Dedifferentiated amniotic fluid mesenchymal stem cell (primary cell): ENCODE results near the gene USP46.
A peak's percentile ranks its signal among the peaks of the same experiment; 100 is the strongest.

ENCODE experiments used
- DNase-seq: peaks from one replicate; pipeline ENCODE4 v3.0.0-alpha.2; 2016; ENCODE audit errors: extremely low spot score

Gene USP46, protein sequence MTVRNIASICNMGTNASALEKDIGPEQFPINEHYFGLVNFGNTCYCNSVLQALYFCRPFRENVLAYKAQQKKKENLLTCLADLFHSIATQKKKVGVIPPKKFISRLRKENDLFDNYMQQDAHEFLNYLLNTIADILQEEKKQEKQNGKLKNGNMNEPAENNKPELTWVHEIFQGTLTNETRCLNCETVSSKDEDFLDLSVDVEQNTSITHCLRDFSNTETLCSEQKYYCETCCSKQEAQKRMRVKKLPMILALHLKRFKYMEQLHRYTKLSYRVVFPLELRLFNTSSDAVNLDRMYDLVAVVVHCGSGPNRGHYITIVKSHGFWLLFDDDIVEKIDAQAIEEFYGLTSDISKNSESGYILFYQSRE

DNA sequence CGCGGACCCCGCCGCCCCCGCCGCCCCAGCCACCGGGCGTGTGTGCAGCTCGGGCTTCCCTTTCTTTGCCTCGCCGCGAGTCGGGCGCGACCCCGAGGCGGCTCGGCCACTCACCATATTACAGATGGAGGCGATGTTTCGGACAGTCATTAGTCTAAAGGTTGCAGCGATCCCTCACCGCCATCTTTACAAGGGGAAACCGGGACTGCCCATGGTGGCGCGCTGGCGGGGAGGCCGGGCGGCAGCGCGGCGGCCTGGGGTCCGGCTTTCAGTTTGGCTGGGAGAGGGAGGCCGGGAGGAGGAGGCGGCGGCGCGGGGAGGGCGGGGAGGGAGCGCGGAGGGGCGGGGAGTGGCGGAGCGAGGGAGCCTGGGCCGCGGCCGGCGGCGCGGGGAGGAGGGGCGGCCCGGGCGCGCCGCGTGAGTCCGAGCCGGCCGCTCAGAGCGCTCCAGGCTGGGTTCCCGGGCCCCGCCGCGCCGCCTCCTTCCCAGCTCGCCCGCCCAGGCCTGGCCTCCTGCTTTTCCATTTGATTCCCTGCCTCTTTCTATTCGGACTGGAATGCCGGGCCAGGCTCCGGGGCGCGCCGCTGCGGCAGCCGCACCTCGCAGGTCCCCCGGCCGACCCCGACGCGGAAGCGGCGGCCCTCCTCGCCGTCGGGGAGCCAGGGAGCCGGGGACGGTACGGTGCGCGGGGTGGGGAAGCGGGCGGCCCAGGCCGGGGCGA is at the start of gene USP46:
Gene USP46, minus strand, starts transcription at position 301 of the 721 bp plus-strand sequence. Its CDS starts 151 bp downstream, at position 150.
- DNase-seq = peak; percentile 67

DNA sequence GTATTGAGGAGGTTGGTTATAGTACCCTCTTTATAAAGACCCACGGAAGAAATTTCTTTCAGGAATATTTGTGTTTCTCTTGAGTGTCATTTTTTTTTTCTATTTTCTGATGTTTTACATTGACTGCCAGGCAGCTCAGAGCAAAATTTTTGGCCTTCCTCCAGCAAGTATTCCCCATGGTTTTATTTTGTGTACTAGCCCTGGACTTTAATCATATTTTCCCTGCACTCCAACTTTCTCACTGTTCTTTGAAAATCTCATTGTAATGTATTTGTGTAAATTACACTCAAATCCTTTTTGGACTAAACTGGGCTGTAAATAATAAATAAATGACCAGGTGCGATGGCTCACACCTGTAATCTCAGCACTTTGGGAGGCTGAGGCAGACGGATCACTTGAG is 45.6 kb upstream of the USP46 start:
- DNase-seq = no peak

DNA sequence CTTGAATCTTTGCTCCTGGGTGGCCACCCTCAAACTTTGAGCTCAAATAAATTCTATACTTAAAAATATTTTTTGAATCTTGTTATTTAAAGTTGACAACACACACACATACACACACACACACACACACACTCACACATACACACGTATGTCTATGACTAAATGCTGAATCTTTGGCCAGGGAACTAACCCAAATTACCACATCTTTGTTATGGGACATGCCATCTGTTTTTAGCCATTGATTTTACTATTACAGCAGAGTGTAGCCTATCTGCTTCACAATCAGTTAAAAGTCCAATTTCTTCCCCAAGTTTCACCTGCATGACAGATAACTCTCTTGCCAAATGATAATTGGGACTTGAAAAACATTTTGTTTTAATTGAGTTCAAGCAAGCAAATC is 45.0 kb upstream of the USP46 start:
- no peak for DNase-seq

DNA sequence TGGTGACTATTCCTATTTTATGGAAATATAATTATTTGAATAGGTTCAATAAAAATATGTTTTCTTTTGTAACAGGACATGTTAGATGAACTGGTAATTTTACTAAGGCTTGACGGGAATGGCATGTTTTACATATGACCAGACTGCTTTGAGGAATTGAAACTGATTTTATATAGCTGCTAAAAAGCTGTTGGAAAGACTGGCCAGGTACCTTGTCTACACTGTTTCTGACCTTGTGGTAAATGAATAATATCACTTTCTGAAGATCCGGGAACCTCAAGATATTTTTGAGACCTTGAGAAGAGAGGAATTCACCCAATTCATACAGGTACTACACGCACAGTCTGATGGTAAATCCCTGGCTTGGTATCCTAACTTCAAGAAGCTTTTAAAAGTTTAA is 42.1 kb upstream of the USP46 start:
- DNase-seq = no peak

DNA sequence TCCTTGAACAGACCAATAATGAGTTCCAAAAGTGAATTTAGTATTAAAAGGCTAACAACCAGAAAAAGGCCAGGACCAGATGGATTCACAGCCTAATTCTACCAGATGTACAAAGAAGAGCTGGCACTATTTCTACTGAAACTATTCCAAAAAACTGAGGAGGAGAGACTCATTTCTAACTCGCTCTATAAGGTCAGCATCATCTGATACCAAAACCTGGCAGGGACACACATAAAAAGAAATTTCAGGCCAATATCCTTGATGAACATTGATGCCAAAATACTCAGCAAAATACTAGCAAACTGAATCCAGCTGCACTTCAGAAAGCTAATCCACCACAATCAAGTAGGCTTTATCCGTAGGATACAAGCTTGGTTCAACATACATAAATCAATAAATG is 35.8 kb upstream of the USP46 start:
- no peak for DNase-seq

DNA sequence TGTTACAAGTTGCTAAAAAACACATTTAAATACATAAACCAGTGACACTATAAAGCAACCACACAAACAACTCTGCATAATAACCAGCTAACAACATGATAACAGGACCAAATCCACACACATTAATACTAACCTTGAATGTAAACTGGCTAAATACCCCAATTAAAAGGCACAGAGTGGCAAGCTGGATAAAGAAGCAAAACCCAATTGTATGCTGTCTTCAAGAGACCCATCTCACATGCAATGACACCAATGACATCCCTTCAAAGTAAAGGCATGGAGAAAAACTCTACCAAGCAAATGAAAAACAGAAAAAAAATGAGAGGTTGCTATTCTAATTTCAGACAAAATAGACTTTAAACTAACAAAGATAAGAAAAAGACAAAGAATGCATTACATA is 34.4 kb upstream of the USP46 start:
- no peak for DNase-seq

DNA sequence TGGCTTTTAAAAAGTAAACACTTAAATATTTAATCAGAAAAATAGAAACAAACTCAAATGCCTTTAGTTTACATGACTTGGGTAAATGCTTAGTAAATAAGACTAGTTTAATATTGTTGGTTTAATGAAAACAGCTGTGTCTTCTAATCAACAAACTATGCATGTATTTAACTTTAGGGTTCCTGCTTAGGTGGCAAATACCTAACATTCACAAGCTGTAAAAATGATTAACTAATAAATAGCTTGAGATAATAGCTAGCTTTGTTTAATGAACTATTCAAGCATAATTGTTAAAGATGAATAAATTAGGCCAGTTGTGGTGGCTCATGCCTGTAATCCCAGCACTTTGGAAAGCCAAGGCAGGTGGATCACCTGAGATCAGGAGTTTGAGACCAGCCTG is 30.0 kb upstream of the USP46 start:
- DNase-seq = no peak

DNA sequence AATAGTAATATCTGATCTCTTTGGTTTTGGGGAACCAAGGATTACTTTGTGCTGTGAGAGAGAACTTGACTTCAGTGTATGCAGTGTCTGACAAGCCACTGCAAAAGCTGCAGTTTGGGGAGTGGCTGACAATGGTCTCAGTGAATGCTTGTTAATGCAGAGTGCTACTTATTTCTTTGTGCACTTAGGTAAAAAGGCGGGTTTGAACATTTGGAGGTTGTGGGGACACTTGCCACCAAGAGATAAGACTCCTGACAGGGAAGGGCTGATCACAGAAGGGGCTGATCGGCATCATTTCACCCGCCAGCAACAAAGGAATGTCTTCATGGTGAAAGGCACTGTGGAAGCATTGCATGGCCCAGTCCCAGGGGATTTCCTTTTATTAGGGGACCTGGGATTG is 28.6 kb upstream of the USP46 start:
- no peak for DNase-seq

DNA sequence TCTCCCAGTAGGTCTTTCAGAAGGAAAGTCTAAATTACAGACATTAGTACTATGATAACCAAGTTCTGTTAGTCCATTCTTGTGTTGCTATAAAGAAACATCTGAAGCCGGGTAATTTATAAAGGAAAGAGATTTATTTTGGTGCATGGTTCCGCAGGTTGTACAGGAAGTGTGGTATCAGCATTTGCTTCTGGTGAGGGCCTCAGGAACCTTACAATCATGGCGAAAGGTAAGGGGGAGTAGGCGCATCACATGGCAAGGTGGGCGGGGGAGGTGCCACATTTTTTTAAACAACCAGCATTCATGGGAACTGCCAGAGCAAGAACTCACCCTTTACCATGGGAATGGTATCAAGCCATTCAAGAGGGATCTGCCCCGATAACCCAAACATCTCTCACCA is 26.2 kb upstream of the USP46 start:
- no peak for DNase-seq

DNA sequence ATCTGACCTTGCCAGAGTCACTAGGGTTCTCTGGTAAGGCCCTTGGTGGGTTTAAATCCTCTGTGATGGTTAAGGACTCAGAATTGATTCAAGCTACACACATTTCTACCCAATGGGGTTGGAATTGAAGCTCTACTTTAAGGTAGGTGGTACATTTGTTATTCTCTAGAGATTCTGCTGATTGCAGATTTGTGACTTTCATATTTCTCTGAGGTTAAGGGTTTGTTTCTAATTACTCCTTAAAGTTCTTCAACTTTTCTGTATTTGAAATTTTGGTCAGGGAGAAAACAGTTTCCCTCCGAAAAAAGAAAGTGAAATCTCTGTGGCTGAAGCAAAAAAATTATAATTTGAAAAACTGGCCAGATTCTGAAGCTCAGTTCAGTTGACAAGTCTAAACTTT is 25.8 kb upstream of the USP46 start:
- no peak for DNase-seq

DNA sequence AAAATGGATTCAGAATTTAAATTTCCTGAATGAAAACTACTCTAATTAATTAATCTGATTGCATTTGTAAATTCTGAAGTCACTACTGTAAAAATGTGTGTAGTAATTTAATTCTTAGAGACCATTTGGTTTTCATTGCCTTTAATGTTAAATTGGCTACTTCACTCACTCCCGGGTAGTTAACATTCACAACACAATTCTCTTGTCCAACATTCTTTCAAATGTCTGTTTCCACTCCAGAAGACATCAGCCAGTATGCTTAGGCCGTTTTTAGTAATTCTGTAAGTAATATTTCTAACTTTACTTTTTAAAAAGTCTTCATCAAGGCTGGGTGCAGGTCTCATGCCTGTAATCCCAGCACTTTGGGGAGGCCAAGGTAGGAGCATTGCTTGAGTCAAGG is 21.3 kb upstream of the USP46 start:
- no peak for DNase-seq

DNA sequence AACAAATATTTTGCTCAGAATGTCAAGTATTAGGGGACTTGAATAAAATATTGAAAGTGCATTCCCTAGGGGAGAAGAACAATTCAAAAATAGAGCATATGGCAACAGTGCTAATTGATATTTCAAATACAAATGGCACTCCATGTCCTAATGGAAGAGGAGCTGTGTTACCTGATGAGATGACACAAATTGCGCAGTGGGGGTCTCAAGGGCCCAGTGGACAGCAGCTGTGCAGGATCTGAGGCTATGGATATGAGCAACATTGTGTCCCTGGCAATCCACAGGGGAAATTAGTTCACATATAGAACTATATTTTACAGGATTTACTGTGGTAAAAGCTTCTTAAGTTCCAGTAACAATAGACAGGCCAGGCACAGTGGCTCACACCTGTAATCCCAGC is 17.4 kb upstream of the USP46 start:
- no peak for DNase-seq

DNA sequence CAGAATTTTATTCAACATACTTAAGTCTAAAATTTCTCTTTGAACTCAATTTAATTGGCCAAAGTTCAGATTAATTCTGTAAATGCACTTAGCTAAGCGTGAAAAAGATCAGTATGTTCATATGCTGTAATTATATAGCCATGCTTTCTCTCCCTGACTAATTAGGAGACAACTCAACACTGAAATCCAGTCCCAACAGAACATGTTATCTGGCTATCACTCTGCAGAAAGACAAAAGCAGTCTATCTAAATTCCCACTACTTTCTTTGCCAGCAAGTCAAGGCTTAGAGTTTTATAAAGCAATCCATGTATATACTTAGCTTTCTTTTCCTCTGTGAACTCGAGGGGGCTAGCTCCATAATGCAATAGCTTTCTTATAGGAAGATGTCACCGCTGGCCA is 16.0 kb upstream of the USP46 start:
- DNase-seq = no peak

DNA sequence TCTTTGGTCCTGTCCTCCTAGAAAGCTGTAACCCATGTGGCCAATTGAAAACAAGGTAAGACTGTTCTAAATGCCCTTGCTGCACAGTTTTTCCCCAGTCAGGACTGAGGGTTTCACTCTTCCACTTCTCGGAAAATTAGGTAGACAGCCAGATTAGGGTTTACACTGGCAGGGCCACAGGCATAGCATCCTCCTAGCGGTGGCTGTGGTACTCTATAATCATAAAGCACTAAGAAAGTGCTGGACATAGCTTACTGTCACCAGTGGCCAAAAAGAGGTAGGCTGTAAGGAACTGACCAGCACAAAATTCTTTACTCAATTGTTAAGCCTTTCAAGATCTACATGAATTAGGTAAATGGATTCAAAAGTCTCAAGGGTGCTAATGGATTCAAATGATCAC is 11.6 kb upstream of the USP46 start:
- DNase-seq = no peak

DNA sequence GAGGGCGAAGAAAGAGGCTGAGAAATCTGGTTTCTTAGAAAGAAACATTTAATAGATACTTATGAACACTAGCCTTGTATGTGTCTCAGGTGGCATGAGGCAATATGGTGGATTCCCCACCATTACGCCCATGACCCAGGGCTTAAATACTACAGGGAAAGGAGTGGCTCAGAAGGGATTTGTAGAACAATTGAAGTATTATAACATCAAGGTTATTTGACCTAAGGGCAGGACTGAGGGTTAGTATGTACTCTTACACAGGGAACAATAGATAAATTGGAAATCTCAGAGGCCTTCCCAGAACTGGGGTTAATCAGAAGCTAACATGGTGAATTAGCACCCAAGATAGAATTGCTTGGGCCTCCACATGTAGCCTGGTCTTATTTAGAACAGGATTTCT is 11.0 kb upstream of the USP46 start:
- no peak for DNase-seq

DNA sequence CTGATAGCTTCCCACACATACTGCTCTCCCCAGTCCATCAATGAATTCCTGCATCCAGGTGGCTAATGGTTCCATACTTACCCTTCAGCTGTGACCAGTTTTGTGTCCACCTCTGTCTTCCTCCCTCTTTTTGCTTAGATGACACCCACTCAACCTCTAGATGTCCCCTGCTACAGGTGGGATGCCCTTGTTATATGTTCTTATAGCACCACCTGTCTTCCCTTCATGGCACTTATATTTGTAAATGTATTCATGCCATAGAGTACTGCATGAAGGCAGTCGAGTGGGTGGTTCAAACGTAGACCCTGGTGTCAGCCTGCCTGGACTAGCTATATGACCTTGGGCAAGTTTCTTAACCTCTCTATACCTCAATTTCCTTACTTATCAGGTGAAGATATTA is 6.5 kb upstream of the USP46 start:
- DNase-seq = no peak

DNA sequence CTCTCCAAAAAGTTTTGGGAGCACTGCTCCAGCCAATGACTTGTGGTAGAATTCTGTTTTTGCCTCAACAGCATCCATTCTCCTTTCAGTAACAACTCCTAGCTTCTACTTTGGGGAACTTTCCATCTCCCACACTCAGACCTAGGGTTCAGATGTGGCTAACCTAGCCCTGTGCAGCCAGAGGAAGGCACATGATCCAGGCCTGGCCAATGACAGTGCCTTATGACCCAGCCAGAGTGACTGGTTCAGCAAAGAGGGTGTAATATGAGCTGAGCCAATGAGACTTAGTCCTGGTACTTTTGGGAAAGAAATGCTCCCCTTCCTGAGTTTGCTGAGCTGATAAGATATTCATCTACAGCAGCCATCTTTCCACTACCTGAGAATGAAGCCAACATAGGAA is 5.4 kb upstream of the USP46 start:
- no peak for DNase-seq

DNA sequence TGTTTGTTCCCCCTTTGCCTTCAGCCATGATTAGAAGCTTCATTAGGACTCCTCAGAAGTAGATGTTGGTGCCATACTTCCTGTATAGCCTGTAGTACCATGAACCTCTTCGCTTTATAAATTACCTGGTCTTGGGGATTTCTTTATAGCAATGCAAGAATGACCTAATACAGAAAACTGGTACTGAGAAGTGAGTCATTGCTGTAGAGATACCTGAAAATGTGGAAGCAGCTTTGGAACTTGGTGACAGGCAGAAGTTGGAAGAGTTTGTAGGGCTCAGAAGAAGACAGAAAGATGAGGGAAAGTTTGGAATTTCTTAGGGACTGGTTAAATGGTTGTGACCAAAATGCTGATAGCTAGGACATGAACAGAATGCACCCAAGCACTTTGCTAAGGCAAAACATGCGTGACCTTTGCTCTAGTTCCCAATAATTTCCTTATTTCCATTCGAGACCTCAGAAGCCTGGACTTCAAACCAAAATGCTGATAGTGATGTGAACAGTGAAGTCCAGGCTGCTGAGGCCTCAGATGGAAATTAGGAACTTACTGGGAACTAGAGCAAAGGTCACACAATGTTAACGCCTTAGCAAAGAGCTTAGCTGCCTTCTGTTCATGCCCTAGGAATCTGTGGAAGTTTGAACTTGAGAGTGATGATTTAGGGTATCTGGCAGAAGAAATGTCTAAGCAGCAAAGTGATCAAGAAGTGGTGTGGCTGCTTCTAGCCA is 3.0 kb upstream of the USP46 start:
- no peak for DNase-seq

DNA sequence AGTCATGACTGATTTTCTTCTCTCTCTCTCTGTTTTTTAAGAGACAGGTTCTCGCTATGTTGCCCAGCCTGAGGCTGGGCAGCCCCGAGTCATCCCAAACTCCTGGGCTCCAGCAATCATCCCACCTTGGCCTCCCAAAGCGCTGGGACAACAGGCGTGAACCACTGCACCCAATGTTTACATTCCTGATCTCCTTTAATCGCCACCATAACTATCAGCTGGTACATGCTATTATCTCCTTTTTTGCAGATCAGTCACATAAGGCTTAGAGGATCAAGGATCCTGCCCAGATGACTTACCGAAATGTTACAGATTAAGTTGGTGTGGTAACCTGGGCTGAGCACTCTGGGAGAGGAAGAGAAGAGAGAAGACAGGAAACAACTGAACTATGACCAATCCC is 1.5 kb upstream of the USP46 start:
- no peak for DNase-seq

DNA sequence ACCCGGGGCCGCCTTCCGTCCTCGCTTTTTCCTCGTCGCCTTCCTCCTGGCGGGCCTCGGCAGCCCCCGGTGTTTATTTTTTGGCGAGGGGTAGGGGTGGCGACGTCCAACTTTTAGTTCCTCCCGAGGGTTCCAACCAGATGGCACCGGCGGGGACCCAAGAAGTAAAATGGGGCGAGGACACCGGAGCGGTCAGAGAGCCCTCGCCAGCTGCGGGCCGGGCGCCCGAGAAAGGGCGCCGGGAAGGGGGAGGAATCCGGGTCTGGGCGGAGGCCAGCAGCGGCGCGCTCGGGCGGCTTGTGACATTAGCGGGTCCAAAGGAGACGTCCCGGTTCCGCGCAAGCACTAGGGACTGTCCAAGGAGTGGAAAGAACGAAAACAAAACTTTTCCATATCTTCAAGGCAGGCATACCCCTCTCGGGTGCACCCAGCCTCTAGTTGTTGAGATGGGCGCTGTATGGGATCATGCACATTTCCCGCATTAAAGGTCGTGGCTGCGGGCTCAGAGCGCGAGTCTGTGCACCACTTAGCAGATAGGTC is 691 bp upstream of the USP46 start:
- no peak for DNase-seq

DNA sequence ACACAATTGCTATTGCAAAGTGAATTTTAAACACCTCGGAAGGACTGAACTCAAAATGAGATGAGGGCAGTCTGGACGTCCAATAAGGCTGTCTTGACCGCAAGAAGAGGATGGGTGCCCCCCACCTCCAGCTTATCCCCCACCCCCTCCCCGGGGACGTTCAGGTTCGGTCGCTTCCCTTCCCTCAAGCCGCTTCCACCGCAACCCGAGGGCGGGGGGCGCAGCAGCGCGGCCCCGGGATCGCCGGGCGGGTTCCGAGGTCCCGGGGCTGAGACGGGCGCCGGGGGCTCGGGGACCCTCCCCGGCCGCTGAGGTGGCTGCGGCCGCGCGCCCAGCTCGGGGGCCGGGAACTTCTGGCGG is 480 bp downstream of the USP46 start:
- DNase-seq = no peak

DNA sequence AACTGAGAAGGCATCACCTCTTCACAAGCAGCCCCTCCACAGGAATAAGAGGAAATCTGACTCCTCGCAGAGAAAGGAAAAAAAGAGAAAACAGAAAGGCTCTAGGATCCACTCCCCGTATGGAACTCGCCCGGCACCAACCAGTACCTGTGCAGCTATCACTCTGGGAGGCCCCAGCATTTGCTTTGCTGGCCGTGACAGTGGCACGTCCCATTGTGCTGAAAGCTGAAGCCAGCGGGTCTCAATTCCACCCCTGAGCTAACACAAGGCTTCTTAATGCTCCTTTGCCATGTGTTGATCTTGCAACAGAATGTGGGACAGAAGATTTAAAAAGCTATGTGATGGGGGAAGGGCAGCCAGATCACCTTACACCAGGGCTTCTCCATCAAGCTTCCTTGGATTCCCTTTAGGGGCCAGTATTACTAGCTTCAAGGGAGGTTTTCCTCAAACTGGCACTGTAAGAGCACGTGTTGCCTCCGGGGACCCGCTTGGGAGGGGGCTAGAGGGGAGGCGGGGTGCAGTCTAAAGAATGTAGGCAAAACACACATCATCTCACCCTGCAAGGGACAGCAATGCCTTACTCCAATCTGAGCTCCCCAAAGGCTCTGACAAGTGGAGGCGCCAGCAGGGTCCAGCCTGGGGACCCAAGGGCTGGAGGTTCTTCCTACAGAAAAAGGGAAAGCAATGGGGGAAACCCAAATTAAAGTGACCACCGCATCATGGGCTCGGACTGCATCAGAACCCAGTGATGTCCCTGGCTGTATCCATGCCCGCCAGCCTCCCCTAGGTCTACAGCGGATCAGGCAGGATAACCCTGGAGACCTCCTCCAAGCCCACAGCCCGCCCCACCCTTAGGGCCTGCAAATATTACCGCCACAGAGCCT is 1.2 kb downstream of the USP46 start:
- DNase-seq = peak; percentile 17
